Keratinocyte (primary cell): ENCODE results near the gene IDE. TPM values are rescaled to one million over a fixed set of nuclear protein-coding genes. Genes with fewer than 3 reads are reported as not detected.

Source experiments
- DNase-seq: peaks from one replicate; pipeline ENCODE4 v3.0.0-alpha.2; 2011; ENCODE audit warnings: low read depth, missing footprints, low spot score
- FAIRE-seq: peaks from 2 replicates; lab custom pipeline; 2011; peaks lifted over from hg19 to GRCh38; lab: Jason Lieb, UNC
- H2AFZ ChIP-seq: 2 replicates; pipeline ENCODE4 v1.6.0; 2012; ENCODE audit warnings: low read length, control low read depth, inconsistent platforms; ENCODE audit not compliant: control insufficient read depth
- H3K27ac ChIP-seq: 2 replicates; pipeline ENCODE4 v1.5.1; 2011; ENCODE audit warnings: low read length; ENCODE audit not compliant: control insufficient read depth, insufficient read depth
- H3K27me3 ChIP-seq: 3 replicates; pipeline ENCODE4 v1.6.0; 2011; ENCODE audit warnings: low read length; ENCODE audit not compliant: control insufficient read depth, insufficient read depth; ENCODE audit errors: extremely low read depth
- H3K36me3 ChIP-seq, 2 experiments: 2 replicates in 1 of 2; 3 replicates in 1 of 2; pipeline ENCODE4 v1.5.1; 2011; ENCODE audit warnings: low read length in 2 of 2, mild to moderate bottlenecking in 1 of 2; ENCODE audit not compliant: control insufficient read depth in 2 of 2, insufficient read depth in 2 of 2; ENCODE audit errors: extremely low read depth in 1 of 2
- H3K4me1 ChIP-seq: 3 replicates; pipeline ENCODE4 v1.5.1; 2011; ENCODE audit warnings: low read length; ENCODE audit not compliant: control insufficient read depth, insufficient read depth; ENCODE audit errors: extremely low read depth
- H3K4me2 ChIP-seq: 3 replicates; pipeline ENCODE4 v1.6.0; 2011; ENCODE audit warnings: low read depth, low read length; ENCODE audit not compliant: control insufficient read depth, insufficient read depth; ENCODE audit errors: extremely low read depth
- H3K4me3 ChIP-seq, 3 experiments: fragments of 200-600 bp in 1 of 3; sonication (generic) in 1 of 3; 2 replicates in 2 of 3; 3 replicates in 1 of 3; pipeline ENCODE4 v1.5.1; 2011 to 2016; ENCODE audit warnings: low read length in 3 of 3, mild to moderate bottlenecking in 3 of 3, control low read depth in 2 of 3, inconsistent platforms in 1 of 3, low read depth in 1 of 3, mixed read lengths in 1 of 3, mixed run types in 1 of 3, moderate library complexity in 1 of 3; ENCODE audit not compliant: control insufficient read depth in 2 of 3, insufficient read depth in 2 of 3; ENCODE audit errors: extremely low read depth in 1 of 3
- H3K79me2 ChIP-seq: 2 replicates; pipeline ENCODE4 v1.6.0; 2012; ENCODE audit warnings: low read length; ENCODE audit not compliant: control insufficient read depth, insufficient read depth
- H3K9ac ChIP-seq: 3 replicates; pipeline ENCODE4 v1.6.0; 2011; ENCODE audit warnings: low read length; ENCODE audit not compliant: control insufficient read depth, insufficient read depth; ENCODE audit errors: extremely low read depth
- H3K9me1 ChIP-seq: 3 replicates; pipeline ENCODE4 v1.6.0; 2011; ENCODE audit warnings: low read length; ENCODE audit not compliant: control insufficient read depth, insufficient read depth; ENCODE audit errors: extremely low read depth
- H3K9me3 ChIP-seq: 2 replicates; pipeline ENCODE4 v1.5.1; 2012; ENCODE audit warnings: low read depth, low read length; ENCODE audit not compliant: control insufficient read depth
- H4K20me1 ChIP-seq: 3 replicates; pipeline ENCODE4 v1.6.0; 2011; ENCODE audit warnings: low read length; ENCODE audit not compliant: control insufficient read depth, insufficient read depth; ENCODE audit errors: extremely low read depth
- EZH2 ChIP-seq: IDR thresholded peaks from one replicate; pipeline ENCODE4 v1.6.1; 2012; ENCODE audit warnings: inconsistent platforms, mild to moderate bottlenecking, low read length, moderate library complexity
- dilution Hi-C: fragments of 300-500 bp; cut with MboI; formaldehyde crosslinking; loops from one replicate; pipeline ENCODE4 v1.7.0; 2020; ENCODE audit warnings: low sequenced_read_pairs; ENCODE audit not compliant: extremely low pct_ligation_motif_present
- polyA plus RNA-seq, 5 experiments: library from polyadenylated mRNA; depleted of rRNA in 3 of 5; stranded (reverse) in 3 of 5; stranded (forward) in 1 of 5; unstranded in 1 of 5; fragments of >200 nt; gene quantifications; 1 replicate in 1 of 5; 2 replicates in 3 of 5; 3 replicates in 1 of 5; pipeline versions ENCODE4 v1.2.1 to v1.2.3, GENCODE V29; 2011 to 2012; ENCODE audit warnings: missing spikeins in 2 of 5, low read depth in 1 of 5, low replicate concordance in 1 of 5
- TF ChIP-seq, protein P1 (sequence below), 3 experiments: IDR thresholded peaks in 1 of 3; conservative IDR thresholded peaks in 1 of 3; optimal IDR thresholded peaks in 1 of 3; 2 replicates in 2 of 3; 3 replicates in 1 of 3; pipeline versions ENCODE3 to v1.5.1; 2011; ENCODE audit warnings: low read length in 3 of 3, mild to moderate bottlenecking in 3 of 3, moderate library complexity in 2 of 3, control low read depth in 1 of 3, inconsistent platforms in 1 of 3; ENCODE audit not compliant: insufficient read depth in 2 of 3; ENCODE audit errors: extremely low read depth in 1 of 3

IDE gene
- polyA plus RNA-seq, 1 donor (not counting 4 experiments of a cell fraction or from before 2014, with no cell fraction given), result 24.4 TPM

DNA sequence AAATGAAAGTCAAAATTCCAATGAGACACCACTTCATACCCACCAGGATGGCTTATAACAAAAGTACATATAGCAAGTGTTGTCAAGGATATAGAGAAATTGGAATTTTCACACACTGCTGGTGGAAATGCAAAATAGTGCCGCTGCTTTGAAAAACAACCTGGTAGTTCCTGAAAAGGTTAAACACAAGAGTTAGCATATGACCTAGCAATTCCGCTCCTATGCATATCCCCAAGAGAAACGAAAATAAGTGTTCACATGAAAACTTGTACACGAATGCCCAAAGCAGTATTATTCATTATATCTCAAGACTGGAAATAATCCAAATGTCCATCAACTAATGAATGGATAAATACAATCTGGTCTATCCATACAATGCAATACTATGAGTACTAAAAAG lies 14.8 kb downstream of the IDE start:
- Histone ChIP-seq H3K4me1 (no peaks in the 10 kb centered on the region), H3K9me3 (no peaks in the 10 kb centered on the region), H2AFZ (no peak overlapping the region), H3K36me3 (peaks cover 5 to 7% of the 10 kb centered on the region in 2 experiments), H3K4me3 (no peak overlapping the region), H3K9me1 (no peaks in the 10 kb centered on the region), H3K79me2 (peaks cover 4% of the 10 kb centered on the region), H3K27ac (no peak overlapping the region), H3K27me3 (no peaks in the 10 kb centered on the region), H4K20me1 (no peaks in the 10 kb centered on the region), H3K4me2 (no peak overlapping the region), H3K9ac (no peak overlapping the region)
- dilution Hi-C loops, result no loop called here
- no peak for TF ChIP-seq EZH2
- TF ChIP-seq, protein P1, sequence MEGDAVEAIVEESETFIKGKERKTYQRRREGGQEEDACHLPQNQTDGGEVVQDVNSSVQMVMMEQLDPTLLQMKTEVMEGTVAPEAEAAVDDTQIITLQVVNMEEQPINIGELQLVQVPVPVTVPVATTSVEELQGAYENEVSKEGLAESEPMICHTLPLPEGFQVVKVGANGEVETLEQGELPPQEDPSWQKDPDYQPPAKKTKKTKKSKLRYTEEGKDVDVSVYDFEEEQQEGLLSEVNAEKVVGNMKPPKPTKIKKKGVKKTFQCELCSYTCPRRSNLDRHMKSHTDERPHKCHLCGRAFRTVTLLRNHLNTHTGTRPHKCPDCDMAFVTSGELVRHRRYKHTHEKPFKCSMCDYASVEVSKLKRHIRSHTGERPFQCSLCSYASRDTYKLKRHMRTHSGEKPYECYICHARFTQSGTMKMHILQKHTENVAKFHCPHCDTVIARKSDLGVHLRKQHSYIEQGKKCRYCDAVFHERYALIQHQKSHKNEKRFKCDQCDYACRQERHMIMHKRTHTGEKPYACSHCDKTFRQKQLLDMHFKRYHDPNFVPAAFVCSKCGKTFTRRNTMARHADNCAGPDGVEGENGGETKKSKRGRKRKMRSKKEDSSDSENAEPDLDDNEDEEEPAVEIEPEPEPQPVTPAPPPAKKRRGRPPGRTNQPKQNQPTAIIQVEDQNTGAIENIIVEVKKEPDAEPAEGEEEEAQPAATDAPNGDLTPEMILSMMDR (optimal IDR thresholded peaks at IDR 0.05 in 1 of 3, IDR thresholded peaks at IDR 0.05 in 1 of 3, conservative IDR thresholded peaks at IDR 0.05 in 1 of 3; ENCODE audit: extremely low read depth in 1 of 3, insufficient read depth in 2 of 3, low read length in 3 of 3), result no peak
- FAIRE-seq (no peak), DNase-seq (no peak)

DNA sequence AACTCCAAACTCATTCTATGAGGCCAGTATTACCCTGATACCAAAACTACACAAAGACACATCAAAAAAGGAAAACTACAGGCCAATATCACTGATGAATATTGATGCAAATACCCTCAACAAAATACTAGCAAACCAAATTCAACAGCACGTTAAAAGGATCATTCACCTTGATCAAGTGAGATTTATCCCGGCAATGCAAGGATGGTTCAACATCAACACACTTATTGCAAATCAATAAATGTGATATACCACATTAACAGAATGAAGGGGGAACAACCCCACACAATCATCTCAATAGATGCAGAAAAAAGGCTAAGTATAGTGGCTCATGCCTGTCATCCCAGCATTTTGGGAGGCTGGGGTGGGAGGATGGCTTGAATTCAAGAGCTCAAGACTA lies 19.9 kb downstream of the IDE start:
- Histone ChIP-seq H3K36me3 (peaks cover under 1 to 6% of the 10 kb centered on the region in 2 experiments), H3K9me3 (no peaks in the 10 kb centered on the region), H3K9me1 (no peaks in the 10 kb centered on the region), H3K4me1 (no peaks in the 10 kb centered on the region), H3K79me2 (peaks cover 3% of the 10 kb centered on the region), H3K9ac (no peak overlapping the region), H2AFZ (no peak overlapping the region), H3K27ac (no peak overlapping the region), H3K4me2 (no peak overlapping the region), H4K20me1 (no peaks in the 10 kb centered on the region), H3K27me3 (no peaks in the 10 kb centered on the region), H3K4me3 (no peak overlapping the region)
- FAIRE-seq (no peak), DNase-seq (no peak)
- TF ChIP-seq EZH2, result no peak
- TF ChIP-seq, protein P1 (optimal IDR thresholded peaks at IDR 0.05 in 1 of 3, IDR thresholded peaks at IDR 0.05 in 1 of 3, conservative IDR thresholded peaks at IDR 0.05 in 1 of 3; ENCODE audit: extremely low read depth in 1 of 3, insufficient read depth in 2 of 3, low read length in 3 of 3), result no peak
- dilution Hi-C loops, result no loop called here
